Fibroblast of lung (primary cell): ENCODE results near the gene INAFM1.

ENCODE experiments used
- EZH2 ChIP-seq: IDR thresholded peaks from 2 replicates; pipeline ENCODE4 v1.5.1; 2012; ENCODE audit warnings: low read length, control low read depth, mild to moderate bottlenecking; ENCODE audit errors: missing control alignments
- TF ChIP-seq, protein P1 (sequence below), 2 donors: IDR thresholded peaks in 1 of 2; conservative IDR thresholded peaks in 1 of 2; 1 replicate in 1 of 2; 2 replicates in 1 of 2; pipeline ENCODE4 v1.5.1; 2011 to 2012; ENCODE audit warnings: low read length in 2 of 2, control low read depth in 1 of 2, inconsistent platforms in 1 of 2, low read depth in 1 of 2, mild to moderate bottlenecking in 1 of 2

DNA sequence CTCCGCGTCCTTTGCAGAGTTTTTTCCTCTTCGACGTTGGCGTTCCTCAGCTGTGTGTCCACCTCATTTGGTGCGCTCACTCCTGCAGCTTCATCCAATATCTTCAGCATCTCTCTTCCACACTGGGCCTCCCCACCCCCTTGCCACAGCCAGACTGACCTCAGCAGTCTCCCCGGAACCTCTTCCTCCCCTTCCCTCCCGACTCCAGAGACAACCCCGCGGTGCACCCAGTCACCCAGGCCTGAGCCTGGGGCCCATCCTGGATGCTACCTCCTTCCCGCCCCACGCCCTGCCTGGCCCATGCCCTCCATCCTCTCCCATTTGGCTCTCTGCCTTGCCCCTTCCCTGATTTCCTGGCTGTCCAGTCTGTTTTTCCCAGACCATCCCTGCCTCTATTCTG lies 49.2 kb downstream of the INAFM1 start:
- TF ChIP-seq, protein P1, sequence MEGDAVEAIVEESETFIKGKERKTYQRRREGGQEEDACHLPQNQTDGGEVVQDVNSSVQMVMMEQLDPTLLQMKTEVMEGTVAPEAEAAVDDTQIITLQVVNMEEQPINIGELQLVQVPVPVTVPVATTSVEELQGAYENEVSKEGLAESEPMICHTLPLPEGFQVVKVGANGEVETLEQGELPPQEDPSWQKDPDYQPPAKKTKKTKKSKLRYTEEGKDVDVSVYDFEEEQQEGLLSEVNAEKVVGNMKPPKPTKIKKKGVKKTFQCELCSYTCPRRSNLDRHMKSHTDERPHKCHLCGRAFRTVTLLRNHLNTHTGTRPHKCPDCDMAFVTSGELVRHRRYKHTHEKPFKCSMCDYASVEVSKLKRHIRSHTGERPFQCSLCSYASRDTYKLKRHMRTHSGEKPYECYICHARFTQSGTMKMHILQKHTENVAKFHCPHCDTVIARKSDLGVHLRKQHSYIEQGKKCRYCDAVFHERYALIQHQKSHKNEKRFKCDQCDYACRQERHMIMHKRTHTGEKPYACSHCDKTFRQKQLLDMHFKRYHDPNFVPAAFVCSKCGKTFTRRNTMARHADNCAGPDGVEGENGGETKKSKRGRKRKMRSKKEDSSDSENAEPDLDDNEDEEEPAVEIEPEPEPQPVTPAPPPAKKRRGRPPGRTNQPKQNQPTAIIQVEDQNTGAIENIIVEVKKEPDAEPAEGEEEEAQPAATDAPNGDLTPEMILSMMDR (conservative IDR thresholded peaks at IDR 0.05 in 1 of 2, IDR thresholded peaks at IDR 0.05 in 1 of 2; ENCODE audit: low read depth in 1 of 2, low read length in 2 of 2), result no peak
- no peak for TF ChIP-seq EZH2
